GM23338 (cell line): ENCODE measurements around the gene SGCG. TPM values are rescaled to one million over a fixed set of nuclear protein-coding genes. Genes with fewer than 3 reads are reported as not detected.

Source experiments
- ATAC-seq: fragments of 200-7000 bp; cut with Tn5 transposase; 3 replicates; pipeline ENCODE4 v1.9.1; 2020
- DNase-seq: peaks from one replicate; pipeline ENCODE4 v3.0.0-alpha.2; 2015; ENCODE audit warnings: low spot score
- H2AFZ ChIP-seq: fragments of 200-600 bp; sonication (generic); 2 replicates; pipeline ENCODE4 v1.8.0; 2016; ENCODE audit warnings: antibody characterized with exemption, mild to moderate bottlenecking, moderate library complexity
- H3F3A ChIP-seq: fragments of 200-600 bp; sonication (generic); replicated peaks from 2 replicates; pipeline ENCODE4 v1.8.0; 2017; ENCODE audit warnings: antibody characterized with exemption, mixed run types, low read depth
- H3K27ac ChIP-seq: fragments of 200-600 bp; sonication (generic); 2 replicates; pipeline ENCODE4 v1.6.1; 2016; ENCODE audit warnings: low read depth
- H3K27me3 ChIP-seq: fragments of 200-600 bp; sonication (generic); 2 replicates; pipeline ENCODE4 v1.8.0; 2016; ENCODE audit warnings: mild to moderate bottlenecking, mixed run types, moderate library complexity; ENCODE audit not compliant: insufficient read depth
- H3K36me3 ChIP-seq: fragments of 200-600 bp; sonication (generic); 2 replicates; pipeline ENCODE4 v1.8.0; 2016; ENCODE audit warnings: mild to moderate bottlenecking; ENCODE audit not compliant: insufficient read depth
- H3K4me1 ChIP-seq: fragments of 200-600 bp; sonication (generic); 2 replicates; pipeline ENCODE4 v1.8.0; 2016; ENCODE audit warnings: mild to moderate bottlenecking, moderate library complexity; ENCODE audit not compliant: insufficient read depth
- H3K4me2 ChIP-seq: fragments of 200-600 bp; sonication (generic); 2 replicates; pipeline ENCODE4 v1.7.1; 2017; ENCODE audit warnings: mixed run types
- H3K4me3 ChIP-seq: fragments of 200-600 bp; sonication (generic); 2 replicates; pipeline ENCODE4 v1.6.1; 2016; ENCODE audit warnings: mixed run types
- H3K79me2 ChIP-seq: fragments of 200-600 bp; sonication (generic); replicated peaks from 2 replicates; pipeline ENCODE4 v1.8.0; 2017; ENCODE audit warnings: mild to moderate bottlenecking; ENCODE audit not compliant: insufficient read depth
- H3K9me2 ChIP-seq: fragments of 200-600 bp; sonication (generic); 2 replicates; pipeline ENCODE4 v1.8.0; 2017; ENCODE audit not compliant: insufficient read depth
- H4K20me1 ChIP-seq: fragments of 200-600 bp; sonication (generic); replicated peaks from 2 replicates; pipeline ENCODE4 v1.8.0; 2017; ENCODE audit warnings: mild to moderate bottlenecking; ENCODE audit not compliant: insufficient read depth
- H3K27ac Mint-ChIP-seq: 2 replicates; pipeline ENCODE4 v1.8.0; 2020; ENCODE audit warnings: inconsistent platforms, mild to moderate bottlenecking, moderate library complexity, mixed read lengths
- H3K27me3 Mint-ChIP-seq: 3 replicates; pipeline ENCODE4 v1.8.0; 2022; ENCODE audit warnings: low read depth, mild to moderate bottlenecking, moderate library complexity, mixed read lengths, inconsistent platforms; ENCODE audit not compliant: insufficient read depth, poor library complexity
- H3K36me3 Mint-ChIP-seq: 3 replicates; pipeline ENCODE4 v1.8.0; 2021; ENCODE audit warnings: low read depth, mild to moderate bottlenecking, inconsistent platforms, moderate library complexity, mixed read lengths
- H3K4me1 Mint-ChIP-seq: 3 replicates; pipeline ENCODE4 v1.8.0; 2020; ENCODE audit warnings: mild to moderate bottlenecking, inconsistent platforms, mixed read lengths
- H3K4me3 Mint-ChIP-seq: 3 replicates; pipeline ENCODE4 v1.8.0; 2021; ENCODE audit warnings: moderate library complexity, mild to moderate bottlenecking, inconsistent platforms, mixed read lengths
- H3K9me3 Mint-ChIP-seq: 3 replicates; pipeline ENCODE4 v1.8.0; 2020; ENCODE audit warnings: moderate library complexity, mild to moderate bottlenecking, inconsistent platforms, mixed read lengths
- CREB1 ChIP-seq: fragments of 250-450 bp; sonication (Bioruptor Pico); IDR thresholded peaks from 2 replicates; pipeline ENCODE4 v1.5.0; 2020; ENCODE audit warnings: low read depth, mild to moderate bottlenecking, moderate library complexity
- EZH2 ChIP-seq: fragments of 200-600 bp; sonication (generic); IDR thresholded peaks from one replicate; pipeline ENCODE4 v1.8.0; 2017; ENCODE audit warnings: antibody characterized with exemption, mild to moderate bottlenecking, low read depth; ENCODE audit not compliant: unreplicated experiment
- NANOG ChIP-seq: IDR thresholded peaks from 2 replicates; pipeline ENCODE4 v1.6.1; 2016; ENCODE audit warnings: antibody characterized with exemption, borderline replicate concordance
- STAT1 ChIP-seq: IDR thresholded peaks from one replicate; pipeline ENCODE4 v1.6.1; 2016; ENCODE audit warnings: antibody characterized with exemption; ENCODE audit not compliant: unreplicated experiment
- ZNF331 ChIP-seq: fragments of 250-450 bp; sonication (Bioruptor Pico); IDR thresholded peaks from 2 replicates; pipeline ENCODE4 v1.5.0; 2020; ENCODE audit warnings: low read depth, mild to moderate bottlenecking, moderate library complexity
- polyA plus RNA-seq: library from polyadenylated mRNA; unstranded; fragments of >200 nt; fragmentation: Nextera tagmentation; extraction: Ambion mirVana; gene quantifications from 2 replicates; pipeline ENCODE4 v1.2.1, GENCODE V29; 2016
- total RNA-seq: library from RNA; depleted of rRNA; stranded (reverse); fragments of >200 nt; shearing (Covaris generic); gene quantifications from 2 replicates; pipeline ENCODE4 v1.2.3, GENCODE V29; 2014
- TF ChIP-seq, protein P1 (sequence below): IDR thresholded peaks from 2 replicates; pipeline ENCODE4 v1.6.1; 2016; ENCODE audit warnings: antibody characterized with exemption
- TF ChIP-seq, protein P2 (sequence below), 2 experiments: fragments of 200-600 bp in 1 of 2; sonication (generic) in 1 of 2; conservative IDR thresholded peaks; 2 replicates each; pipeline versions ENCODE4 v1.5.1 to v1.6.1; 2016 to 2017; ENCODE audit warnings: antibody characterized with exemption in 2 of 2, low read depth in 2 of 2, mild to moderate bottlenecking in 2 of 2, moderate library complexity in 1 of 2
- TF ChIP-seq, protein P3 (sequence below): IDR thresholded peaks from one replicate; pipeline ENCODE4 v1.6.1; 2018; ENCODE audit warnings: antibody characterized with exemption; ENCODE audit not compliant: unreplicated experiment

Gene SGCG
- total and polyA plus RNA-seq, 2 experiments from 2014 or later = not detected

DNA sequence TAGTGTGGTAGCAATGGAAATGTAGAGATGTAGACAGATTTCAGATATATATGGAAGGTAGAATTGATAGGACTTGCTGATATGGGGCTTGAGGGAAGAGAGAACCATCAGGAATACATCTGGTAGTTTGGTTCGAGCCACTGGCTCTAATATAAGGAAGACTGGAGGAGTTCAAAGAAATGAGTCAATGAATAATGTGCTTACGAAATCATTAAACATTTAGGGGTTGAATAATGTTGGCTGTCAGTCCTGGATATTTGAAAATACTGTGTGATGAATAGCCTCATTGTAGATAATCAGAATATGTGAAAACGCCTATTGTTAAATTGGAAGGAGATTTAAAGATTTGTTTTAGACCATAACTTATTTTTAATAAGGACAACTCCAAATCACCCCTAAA, 21.6 kb downstream of the SGCG start (continued):
- TF ChIP-seq, protein P1, sequence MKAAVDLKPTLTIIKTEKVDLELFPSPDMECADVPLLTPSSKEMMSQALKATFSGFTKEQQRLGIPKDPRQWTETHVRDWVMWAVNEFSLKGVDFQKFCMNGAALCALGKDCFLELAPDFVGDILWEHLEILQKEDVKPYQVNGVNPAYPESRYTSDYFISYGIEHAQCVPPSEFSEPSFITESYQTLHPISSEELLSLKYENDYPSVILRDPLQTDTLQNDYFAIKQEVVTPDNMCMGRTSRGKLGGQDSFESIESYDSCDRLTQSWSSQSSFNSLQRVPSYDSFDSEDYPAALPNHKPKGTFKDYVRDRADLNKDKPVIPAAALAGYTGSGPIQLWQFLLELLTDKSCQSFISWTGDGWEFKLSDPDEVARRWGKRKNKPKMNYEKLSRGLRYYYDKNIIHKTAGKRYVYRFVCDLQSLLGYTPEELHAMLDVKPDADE = no peak
- TF ChIP-seq, protein P2, sequence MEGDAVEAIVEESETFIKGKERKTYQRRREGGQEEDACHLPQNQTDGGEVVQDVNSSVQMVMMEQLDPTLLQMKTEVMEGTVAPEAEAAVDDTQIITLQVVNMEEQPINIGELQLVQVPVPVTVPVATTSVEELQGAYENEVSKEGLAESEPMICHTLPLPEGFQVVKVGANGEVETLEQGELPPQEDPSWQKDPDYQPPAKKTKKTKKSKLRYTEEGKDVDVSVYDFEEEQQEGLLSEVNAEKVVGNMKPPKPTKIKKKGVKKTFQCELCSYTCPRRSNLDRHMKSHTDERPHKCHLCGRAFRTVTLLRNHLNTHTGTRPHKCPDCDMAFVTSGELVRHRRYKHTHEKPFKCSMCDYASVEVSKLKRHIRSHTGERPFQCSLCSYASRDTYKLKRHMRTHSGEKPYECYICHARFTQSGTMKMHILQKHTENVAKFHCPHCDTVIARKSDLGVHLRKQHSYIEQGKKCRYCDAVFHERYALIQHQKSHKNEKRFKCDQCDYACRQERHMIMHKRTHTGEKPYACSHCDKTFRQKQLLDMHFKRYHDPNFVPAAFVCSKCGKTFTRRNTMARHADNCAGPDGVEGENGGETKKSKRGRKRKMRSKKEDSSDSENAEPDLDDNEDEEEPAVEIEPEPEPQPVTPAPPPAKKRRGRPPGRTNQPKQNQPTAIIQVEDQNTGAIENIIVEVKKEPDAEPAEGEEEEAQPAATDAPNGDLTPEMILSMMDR (conservative IDR thresholded peaks at IDR 0.05; ENCODE audit: low read depth in 2 of 2) = no peak
- TF ChIP-seq ZNF331 (no peak), EZH2 (no peak), CREB1 (no peak), STAT1 (no peak)

DNA sequence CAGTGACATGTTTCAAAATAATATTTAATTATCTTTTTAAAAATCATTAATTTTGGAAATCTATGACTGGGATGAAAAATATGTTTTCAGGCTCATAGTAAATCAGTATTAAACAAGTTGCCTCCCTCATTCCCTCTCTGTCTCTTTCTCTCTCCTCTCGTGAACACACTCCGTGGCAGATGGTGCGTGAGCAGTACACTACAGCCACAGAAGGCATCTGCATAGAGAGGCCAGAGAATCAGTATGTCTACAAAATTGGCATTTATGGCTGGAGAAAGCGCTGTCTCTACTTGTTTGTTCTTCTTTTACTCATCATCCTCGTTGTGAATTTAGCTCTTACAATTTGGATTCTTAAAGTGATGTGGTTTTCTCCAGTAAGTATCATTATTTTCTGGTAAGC, 22.7 kb downstream of the SGCG start:
- Mint-ChIP-seq H3K4me1 (no peaks in the 10 kb centered on the region), H3K27me3 (peaks cover 4% of the 10 kb centered on the region), H3K4me3 (no peak overlapping the region), H3K9me3 (peaks cover 3% of the 10 kb centered on the region; the same call in 1 of the 3 replicates), H3K36me3 (no peaks in the 10 kb centered on the region), H3K27ac (no peak overlapping the region)
- Histone ChIP-seq H3K4me1 (no peaks in the 10 kb centered on the region), H3K36me3 (no peaks in the 10 kb centered on the region), H4K20me1 (no peaks in the 10 kb centered on the region), H2AFZ (no peak overlapping the region), H3K27me3 (no peaks in the 10 kb centered on the region), H3K9me2 (no peaks in the 10 kb centered on the region), H3K79me2 (no peaks in the 10 kb centered on the region), H3K4me3 (no peak overlapping the region), H3K27ac (no peak overlapping the region), H3K4me2 (no peak overlapping the region), H3F3A (no peaks in the 10 kb centered on the region)
- no peak for ATAC-seq
- no peak for DNase-seq
- TF ChIP-seq EZH2 = no peak
- no peak for TF ChIP-seq CREB1
- TF ChIP-seq, protein P2 (conservative IDR thresholded peaks at IDR 0.05; ENCODE audit: low read depth in 2 of 2) = no peak
- TF ChIP-seq NANOG = no peak
- TF ChIP-seq, protein P3, sequence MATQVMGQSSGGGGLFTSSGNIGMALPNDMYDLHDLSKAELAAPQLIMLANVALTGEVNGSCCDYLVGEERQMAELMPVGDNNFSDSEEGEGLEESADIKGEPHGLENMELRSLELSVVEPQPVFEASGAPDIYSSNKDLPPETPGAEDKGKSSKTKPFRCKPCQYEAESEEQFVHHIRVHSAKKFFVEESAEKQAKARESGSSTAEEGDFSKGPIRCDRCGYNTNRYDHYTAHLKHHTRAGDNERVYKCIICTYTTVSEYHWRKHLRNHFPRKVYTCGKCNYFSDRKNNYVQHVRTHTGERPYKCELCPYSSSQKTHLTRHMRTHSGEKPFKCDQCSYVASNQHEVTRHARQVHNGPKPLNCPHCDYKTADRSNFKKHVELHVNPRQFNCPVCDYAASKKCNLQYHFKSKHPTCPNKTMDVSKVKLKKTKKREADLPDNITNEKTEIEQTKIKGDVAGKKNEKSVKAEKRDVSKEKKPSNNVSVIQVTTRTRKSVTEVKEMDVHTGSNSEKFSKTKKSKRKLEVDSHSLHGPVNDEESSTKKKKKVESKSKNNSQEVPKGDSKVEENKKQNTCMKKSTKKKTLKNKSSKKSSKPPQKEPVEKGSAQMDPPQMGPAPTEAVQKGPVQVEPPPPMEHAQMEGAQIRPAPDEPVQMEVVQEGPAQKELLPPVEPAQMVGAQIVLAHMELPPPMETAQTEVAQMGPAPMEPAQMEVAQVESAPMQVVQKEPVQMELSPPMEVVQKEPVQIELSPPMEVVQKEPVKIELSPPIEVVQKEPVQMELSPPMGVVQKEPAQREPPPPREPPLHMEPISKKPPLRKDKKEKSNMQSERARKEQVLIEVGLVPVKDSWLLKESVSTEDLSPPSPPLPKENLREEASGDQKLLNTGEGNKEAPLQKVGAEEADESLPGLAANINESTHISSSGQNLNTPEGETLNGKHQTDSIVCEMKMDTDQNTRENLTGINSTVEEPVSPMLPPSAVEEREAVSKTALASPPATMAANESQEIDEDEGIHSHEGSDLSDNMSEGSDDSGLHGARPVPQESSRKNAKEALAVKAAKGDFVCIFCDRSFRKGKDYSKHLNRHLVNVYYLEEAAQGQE = no peak
